ENCODE results near the gene PER2. TPM values are rescaled to one million over a fixed set of nuclear protein-coding genes. Genes with fewer than 3 reads are reported as not detected.
"Not testable (repeated sequence)": the region's sequence is repeated elsewhere in the genome, so short reads cannot be mapped to it uniquely, and the experiment has no call there.

The PER2 gene
- total and polyA plus RNA-seq, 10 donors = 2.0 to 16.2 (median 12.0) TPM

DNA sequence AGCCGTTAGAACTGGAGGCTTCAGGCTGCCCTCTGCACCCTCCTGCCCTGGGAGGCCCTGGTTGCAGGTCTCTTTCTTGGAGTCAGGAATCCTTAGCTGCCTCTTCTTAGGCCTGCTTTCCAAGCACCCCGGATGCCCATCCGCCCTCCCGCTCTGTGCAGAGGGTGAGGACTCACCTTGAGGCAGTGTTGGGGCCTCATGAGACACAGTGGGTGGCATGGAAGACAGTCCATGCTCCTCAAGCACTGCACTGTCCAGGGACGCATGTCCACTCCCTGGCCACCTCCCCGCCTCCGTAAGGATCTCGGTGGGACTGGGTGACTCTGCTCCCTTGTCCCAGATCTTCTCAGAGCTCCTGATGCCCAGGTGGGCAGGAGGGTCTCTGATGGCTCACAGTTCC is 26.2 kb upstream of the PER2 start:
- 90 to 98% (median 95%) methylated on average over 8 of the region's 8 CpGs for whole genome bisulfite sequencing, 5 donors
- intact Hi-C loops (cut with DNase I; ENCODE audit: low total_unique reads) = no loop called here

DNA sequence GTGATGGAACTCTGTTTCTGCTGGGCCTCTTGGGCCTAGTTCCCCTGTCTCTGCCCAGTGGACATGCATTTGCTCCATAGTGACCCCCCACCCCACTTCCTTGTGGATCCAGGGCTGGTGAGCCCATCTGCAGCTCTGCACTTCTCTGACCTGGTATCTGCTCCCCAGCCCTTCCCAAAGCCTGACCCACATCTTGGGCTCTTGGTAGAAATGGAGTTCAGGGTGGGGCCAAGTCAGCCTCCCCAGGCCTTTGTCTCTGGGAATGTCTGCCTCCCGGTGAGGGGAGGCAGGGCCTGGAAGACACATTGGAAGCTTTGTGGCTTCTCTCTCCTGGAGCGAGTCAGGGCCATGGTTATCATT is 25.6 kb upstream of the PER2 start:
- DNase-seq = no peak
- no peak overlapping the region for H3K27ac ChIP-seq
- intact Hi-C loops (cut with DNase I; ENCODE audit: low total_unique reads) = no loop called here
- WGBS, 5 donors = 72 to 83% (median 78%) methylated on average over 2 of the region's 2 CpGs
- no peaks in the 10 kb centered on the region for H3K4me1 ChIP-seq
- H3K4me3 ChIP-seq = no peak overlapping the region
- TF ChIP-seq POLR2A (IDR thresholded peaks at IDR 0.05) (no peak), POLR2AphosphoS5 (IDR thresholded peaks at IDR 0.05) (no peak)
- TF ChIP-seq, protein P1, sequence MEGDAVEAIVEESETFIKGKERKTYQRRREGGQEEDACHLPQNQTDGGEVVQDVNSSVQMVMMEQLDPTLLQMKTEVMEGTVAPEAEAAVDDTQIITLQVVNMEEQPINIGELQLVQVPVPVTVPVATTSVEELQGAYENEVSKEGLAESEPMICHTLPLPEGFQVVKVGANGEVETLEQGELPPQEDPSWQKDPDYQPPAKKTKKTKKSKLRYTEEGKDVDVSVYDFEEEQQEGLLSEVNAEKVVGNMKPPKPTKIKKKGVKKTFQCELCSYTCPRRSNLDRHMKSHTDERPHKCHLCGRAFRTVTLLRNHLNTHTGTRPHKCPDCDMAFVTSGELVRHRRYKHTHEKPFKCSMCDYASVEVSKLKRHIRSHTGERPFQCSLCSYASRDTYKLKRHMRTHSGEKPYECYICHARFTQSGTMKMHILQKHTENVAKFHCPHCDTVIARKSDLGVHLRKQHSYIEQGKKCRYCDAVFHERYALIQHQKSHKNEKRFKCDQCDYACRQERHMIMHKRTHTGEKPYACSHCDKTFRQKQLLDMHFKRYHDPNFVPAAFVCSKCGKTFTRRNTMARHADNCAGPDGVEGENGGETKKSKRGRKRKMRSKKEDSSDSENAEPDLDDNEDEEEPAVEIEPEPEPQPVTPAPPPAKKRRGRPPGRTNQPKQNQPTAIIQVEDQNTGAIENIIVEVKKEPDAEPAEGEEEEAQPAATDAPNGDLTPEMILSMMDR (IDR thresholded peaks at IDR 0.05 in 8 of 11, conservative IDR thresholded peaks at IDR 0.05 in 3 of 11) = no peak
- H3K9me3 ChIP-seq = no peaks in the 10 kb centered on the region
- peaks cover 0 to 14% (median 0%) of the 10 kb centered on the region in 7 donors for H3K27me3 ChIP-seq (replicated peaks in 1 of 7)
- H3K36me3 ChIP-seq = no peaks in the 10 kb centered on the region

More for the DNA sequence above, 26.2 kb upstream of the PER2 start:
- no peak for DNase-seq
- Histone ChIP-seq H3K27me3 (replicated peaks in 1 of 7) (peaks cover 0 to 14% (median 0%) of the 10 kb centered on the region in 7 donors), H3K9me3 (no peaks in the 10 kb centered on the region), H3K4me1 (peaks cover under 1 to 6% (median 3%) of the 10 kb centered on the region in 6 donors), H3K4me3 (no peak overlapping the region), H3K36me3 (no peaks in the 10 kb centered on the region), H3K27ac (no peak overlapping the region)
- TF ChIP-seq POLR2A (IDR thresholded peaks at IDR 0.05) (no peak), POLR2AphosphoS5 (IDR thresholded peaks at IDR 0.05) (no peak)
- TF ChIP-seq, protein P1 (IDR thresholded peaks at IDR 0.05 in 8 of 11, conservative IDR thresholded peaks at IDR 0.05 in 3 of 11) = no peak

DNA sequence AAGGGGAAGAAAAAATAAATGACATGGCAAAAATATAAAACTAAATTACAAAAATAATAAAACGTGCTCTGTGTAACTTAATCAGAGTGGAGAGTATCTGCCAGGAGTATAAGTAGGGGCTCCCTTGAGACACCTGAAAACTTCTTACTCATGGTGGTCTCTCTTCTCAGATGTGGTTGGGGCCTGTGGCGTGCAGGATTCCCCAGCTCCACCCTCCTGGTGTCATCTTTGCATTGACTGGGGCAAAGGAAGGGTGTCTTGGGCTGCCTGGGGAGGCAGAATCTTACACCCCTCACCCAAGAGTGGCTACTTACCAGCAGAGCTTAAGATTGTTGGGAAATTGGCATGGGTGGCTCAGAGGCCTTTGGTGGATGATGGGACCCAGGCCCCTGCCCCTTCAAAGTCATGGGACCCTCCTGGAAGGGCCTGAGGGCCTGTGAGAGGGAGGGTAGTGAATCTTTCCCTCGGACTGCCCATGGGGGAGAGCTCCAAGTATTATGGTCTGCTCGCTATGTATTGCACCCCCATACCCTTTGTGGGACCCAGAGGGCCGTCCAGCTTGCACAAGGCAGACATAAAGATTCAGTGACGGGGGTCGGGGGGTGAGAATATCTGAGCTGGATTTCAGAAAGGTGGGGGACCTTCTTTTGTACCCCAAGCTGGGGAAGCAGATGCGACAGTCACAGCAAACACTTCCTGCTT is 25.0 kb upstream of the PER2 start:
- no peak overlapping the region for H3K27ac ChIP-seq
- H3K9me3 ChIP-seq = no peaks in the 10 kb centered on the region
- H3K4me3 ChIP-seq = no peak overlapping the region
- WGBS, 5 donors = 76 to 88% (median 85%) methylated on average over 8 of the region's 8 CpGs
- peaks cover 0 to 14% (median 0%) of the 10 kb centered on the region in 7 donors for H3K27me3 ChIP-seq (replicated peaks in 1 of 7)
- no peaks in the 10 kb centered on the region for H3K36me3 ChIP-seq
- intact Hi-C loops (cut with DNase I; ENCODE audit: low total_unique reads) = no loop called here
- H3K4me1 ChIP-seq = no peaks in the 10 kb centered on the region
- TF ChIP-seq POLR2AphosphoS5 (IDR thresholded peaks at IDR 0.05) = no peak
- TF ChIP-seq, protein P1 (IDR thresholded peaks at IDR 0.05 in 8 of 11, conservative IDR thresholded peaks at IDR 0.05 in 3 of 11) = no peak
- TF ChIP-seq POLR2A (IDR thresholded peaks at IDR 0.05) = no peak
- no peak for DNase-seq

DNA sequence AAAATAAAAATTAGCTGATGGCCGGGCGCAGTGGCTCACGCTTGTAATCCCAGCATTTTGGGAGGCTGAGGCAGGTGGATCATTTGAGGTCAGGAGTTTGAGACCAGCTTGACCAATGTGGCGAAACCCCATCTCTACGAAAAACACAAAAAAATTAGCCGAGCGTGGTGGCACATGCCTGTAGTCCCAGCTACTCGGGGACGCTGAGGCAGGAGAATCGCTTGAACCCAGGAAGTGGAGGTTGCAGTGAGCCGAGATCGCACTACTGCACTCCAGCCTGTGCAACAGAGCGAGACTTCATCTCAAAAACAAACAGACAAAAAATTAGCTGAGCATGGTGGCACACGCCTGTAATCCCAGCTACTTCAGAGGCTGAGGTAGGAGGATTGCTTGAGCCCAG is 22.3 kb upstream of the PER2 start:
- H3K4me3 ChIP-seq; DNase-seq; H3K27ac ChIP-seq; H3K27me3 ChIP-seq (replicated peaks in 1 of 7); intact Hi-C loops (cut with DNase I; ENCODE audit: low total_unique reads); H3K9me3 ChIP-seq; H3K4me1 ChIP-seq; H3K36me3 ChIP-seq: not testable (repeated sequence)
- WGBS, 5 donors = 78 to 86% (median 82%) methylated on average over 14 of the region's 14 CpGs
